Measurements from ENCODE around the gene TPD52L2. TPM values are rescaled to one million over a fixed set of nuclear protein-coding genes. Genes with fewer than 3 reads are reported as not detected.

Gene TPD52L2
- total RNA-seq = 100 to 1,000 TPM; 102 to 131 (median 113) TPM

- DNase-seq (ENCODE audit: low spot score) = peak; percentile 93
- TF ChIP-seq, protein P1, sequence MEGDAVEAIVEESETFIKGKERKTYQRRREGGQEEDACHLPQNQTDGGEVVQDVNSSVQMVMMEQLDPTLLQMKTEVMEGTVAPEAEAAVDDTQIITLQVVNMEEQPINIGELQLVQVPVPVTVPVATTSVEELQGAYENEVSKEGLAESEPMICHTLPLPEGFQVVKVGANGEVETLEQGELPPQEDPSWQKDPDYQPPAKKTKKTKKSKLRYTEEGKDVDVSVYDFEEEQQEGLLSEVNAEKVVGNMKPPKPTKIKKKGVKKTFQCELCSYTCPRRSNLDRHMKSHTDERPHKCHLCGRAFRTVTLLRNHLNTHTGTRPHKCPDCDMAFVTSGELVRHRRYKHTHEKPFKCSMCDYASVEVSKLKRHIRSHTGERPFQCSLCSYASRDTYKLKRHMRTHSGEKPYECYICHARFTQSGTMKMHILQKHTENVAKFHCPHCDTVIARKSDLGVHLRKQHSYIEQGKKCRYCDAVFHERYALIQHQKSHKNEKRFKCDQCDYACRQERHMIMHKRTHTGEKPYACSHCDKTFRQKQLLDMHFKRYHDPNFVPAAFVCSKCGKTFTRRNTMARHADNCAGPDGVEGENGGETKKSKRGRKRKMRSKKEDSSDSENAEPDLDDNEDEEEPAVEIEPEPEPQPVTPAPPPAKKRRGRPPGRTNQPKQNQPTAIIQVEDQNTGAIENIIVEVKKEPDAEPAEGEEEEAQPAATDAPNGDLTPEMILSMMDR (IDR thresholded peaks at IDR 0.05) = no peak
- ATAC-seq (ENCODE audit: low FRiP score) = peak; percentile 88
These were observed at the start of gene TPD52L2 for GRCh38 chr20:63864978-63865640. TSS of gene TPD52L2 (plus strand) at chr20:63865270. CDS start at chr20:63865366, 96 bp downstream.

- TF ChIP-seq, protein P1 (IDR thresholded peaks at IDR 0.05) = no peak
- ATAC-seq (ENCODE audit: low FRiP score) = no peak
- DNase-seq (ENCODE audit: low spot score) = no peak
These were observed 49.3 kb upstream of the TPD52L2 start for GRCh38 chr20:63815615-63816253.

DNA sequence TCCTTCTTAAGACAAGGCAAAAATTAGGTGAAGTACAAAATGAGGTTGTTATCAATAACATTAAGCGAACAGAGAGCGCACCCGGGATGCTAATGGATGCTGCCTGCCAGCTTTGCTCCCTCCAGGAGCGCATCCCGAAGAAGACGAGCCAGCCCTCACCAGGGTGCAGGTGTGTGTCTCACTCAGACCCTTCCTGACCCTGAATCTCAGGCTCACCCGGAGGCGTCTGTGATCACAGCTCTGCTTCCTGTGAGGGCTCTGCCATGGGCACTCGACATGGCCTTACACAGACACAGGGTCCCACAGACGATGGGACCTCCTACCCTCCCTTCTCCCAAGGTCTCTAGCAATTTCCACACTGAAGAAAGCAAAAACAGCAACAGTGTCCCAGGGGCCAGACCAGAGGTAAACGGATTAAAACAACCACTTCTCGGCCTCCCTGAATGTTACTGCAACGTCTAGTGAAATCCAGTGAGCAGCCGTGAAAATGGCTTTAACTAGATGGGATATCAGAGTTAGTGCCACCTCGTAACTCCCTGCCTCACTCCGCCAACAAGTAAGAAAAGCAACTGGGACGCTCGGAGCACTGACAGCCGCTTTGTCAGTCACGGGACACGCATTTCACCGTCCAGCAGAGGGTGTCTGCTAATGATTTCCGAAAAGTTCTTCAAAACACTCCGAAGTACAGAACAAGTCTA is 45.7 kb upstream of the TPD52L2 start:
- DNase-seq (ENCODE audit: low spot score) (no peak), ATAC-seq (ENCODE audit: low FRiP score) (no peak)
- TF ChIP-seq, protein P1 (IDR thresholded peaks at IDR 0.05) = no peak

DNA sequence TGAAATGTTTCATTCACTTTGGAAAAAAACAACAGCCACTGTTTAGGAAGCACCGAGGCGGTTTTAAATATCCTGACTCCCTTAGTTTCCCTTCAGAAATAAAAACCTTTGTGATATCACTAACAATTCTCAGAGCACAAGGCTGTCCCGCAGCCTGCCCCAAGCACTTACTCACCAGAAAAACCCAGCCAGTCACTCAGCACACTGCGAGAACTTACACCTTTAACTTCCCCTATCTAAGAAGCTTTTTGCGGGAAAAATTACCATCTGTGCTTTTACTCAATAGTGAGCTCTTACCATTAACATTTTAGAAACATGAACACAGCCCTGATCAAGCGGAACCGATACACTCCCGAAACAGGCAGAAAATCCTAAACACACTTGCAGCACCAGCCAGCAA is 43.3 kb upstream of the TPD52L2 start:
- DNase-seq (ENCODE audit: low spot score) (no peak), ATAC-seq (ENCODE audit: low FRiP score) (no peak)
- TF ChIP-seq, protein P1 (IDR thresholded peaks at IDR 0.05) = no peak

DNA sequence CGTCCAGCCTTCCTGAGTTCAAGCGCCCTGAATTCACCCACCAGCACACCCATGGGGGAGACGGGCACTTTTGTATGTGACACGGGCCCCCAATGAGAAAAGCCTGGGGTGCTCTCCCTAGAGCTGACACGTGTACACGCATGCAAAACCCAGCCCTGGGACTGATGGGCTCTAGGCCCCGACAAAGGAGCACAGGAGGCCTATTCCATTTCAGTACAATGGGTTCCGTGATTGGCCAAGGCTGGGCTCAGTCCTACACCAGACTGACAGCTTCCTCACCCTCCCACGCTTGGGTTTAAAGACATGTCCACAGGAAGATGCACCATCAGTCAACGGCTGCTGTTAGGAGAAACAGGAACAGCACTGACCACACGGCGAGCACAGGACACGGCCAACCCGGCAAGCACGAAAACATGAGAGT is 42.8 kb upstream of the TPD52L2 start:
- TF ChIP-seq, protein P1 (IDR thresholded peaks at IDR 0.05) = no peak
- DNase-seq (ENCODE audit: low spot score) = no peak
- no peak for ATAC-seq (ENCODE audit: low FRiP score)

DNA sequence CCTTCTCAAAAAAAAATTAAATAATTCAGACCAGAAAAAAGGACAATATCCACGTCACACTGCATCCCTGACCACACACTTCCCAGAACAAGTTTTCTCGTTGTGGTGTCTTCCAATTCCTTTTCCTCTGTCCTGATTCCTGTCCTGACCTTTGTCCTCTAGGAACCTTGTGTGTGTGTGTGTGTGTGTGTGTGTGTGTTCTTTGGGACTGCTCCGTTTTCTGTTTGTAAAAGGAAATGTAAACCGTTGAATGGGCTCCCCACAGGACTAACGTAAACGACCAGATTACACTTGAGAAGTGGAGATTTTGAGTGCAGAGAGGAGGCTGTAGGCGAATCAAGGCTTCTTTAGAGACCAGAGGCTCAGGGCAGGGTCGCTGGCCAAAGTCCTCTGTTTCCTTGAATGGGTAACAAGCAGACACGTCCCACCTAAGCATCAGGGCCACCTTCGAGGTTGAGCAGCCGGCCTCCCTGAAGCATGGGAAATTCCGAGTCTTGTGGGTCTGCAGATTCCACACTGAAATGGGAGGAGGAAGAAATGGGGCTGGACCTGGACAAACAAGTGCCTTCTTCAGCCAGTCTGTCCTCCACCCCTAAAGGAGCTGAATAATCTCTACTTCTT is 41.3 kb upstream of the TPD52L2 start:
- ATAC-seq (ENCODE audit: low FRiP score) = no peak
- TF ChIP-seq, protein P1 (IDR thresholded peaks at IDR 0.05) = no peak
- DNase-seq (ENCODE audit: low spot score) = no peak
